H1 (cell line): ENCODE data around the gene APP.
"Not testable (repeated sequence)": the region's sequence is repeated elsewhere in the genome, so short reads cannot be mapped to it uniquely, and the experiment has no call there.

ENCODE experiments used
- EGR1 ChIP-seq: IDR thresholded peaks from 2 replicates; pipeline ENCODE4 v1.6.1; 2011; ENCODE audit warnings: low read depth, low read length, borderline replicate concordance
- POLR2A ChIP-seq, 2 experiments: IDR thresholded peaks; 1 replicate in 1 of 2; 2 replicates in 1 of 2; pipeline ENCODE4 v1.6.1; 2011; ENCODE audit warnings: low read depth in 2 of 2, low read length in 2 of 2, mild to moderate bottlenecking in 2 of 2; ENCODE audit errors: control extremely low read depth in 1 of 2
- SUZ12 ChIP-seq: fragments of 200-600 bp; sonication (generic); IDR thresholded peaks from 2 replicates; pipeline ENCODE4 v1.6.1; 2012; ENCODE audit warnings: mild to moderate bottlenecking, inconsistent platforms, low read length, moderate library complexity, mixed read lengths
- TAF7 ChIP-seq: optimal IDR thresholded peaks from 2 replicates; pipeline ENCODE3; 2011; ENCODE audit warnings: low read depth, mild to moderate bottlenecking, inconsistent platforms, low read length, moderate library complexity, borderline replicate concordance
- TF ChIP-seq, protein P1 (sequence below), 3 experiments: IDR thresholded peaks; 1 replicate in 2 of 3; 2 replicates in 1 of 3; pipeline versions ENCODE4 v1.5.1 to v1.6.1; 2011; ENCODE audit warnings: low read length in 3 of 3, mild to moderate bottlenecking in 3 of 3, inconsistent platforms in 2 of 3, low read depth in 1 of 3, moderate library complexity in 1 of 3; ENCODE audit not compliant: insufficient read depth in 1 of 3; ENCODE audit errors: control extremely low read depth in 1 of 3
- TF ChIP-seq, protein P2 (sequence below): IDR thresholded peaks from 2 replicates; pipeline ENCODE4 v1.6.1; 2011; ENCODE audit warnings: low read length, improper control_type of control experiment

DNA sequence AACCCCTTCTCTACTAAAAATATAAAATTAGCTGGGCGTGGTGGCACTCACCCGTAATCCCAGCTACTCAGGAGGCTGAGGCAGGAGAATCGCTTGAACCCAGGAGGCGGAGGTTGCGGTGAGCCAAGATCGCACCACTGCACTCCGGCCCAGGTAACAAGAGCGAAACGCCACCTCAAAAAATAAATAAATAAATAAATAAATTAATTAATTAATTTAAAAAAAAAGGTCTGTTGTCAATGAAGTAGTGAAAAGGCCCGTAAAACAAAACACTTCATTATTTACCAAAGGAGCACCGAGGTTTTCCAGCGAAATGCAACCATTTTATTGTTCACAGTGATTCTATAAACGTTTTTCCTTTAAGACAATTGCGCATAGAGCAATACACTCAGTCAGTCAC, 39.5 kb downstream of the APP start:
- TF ChIP-seq, protein P1, sequence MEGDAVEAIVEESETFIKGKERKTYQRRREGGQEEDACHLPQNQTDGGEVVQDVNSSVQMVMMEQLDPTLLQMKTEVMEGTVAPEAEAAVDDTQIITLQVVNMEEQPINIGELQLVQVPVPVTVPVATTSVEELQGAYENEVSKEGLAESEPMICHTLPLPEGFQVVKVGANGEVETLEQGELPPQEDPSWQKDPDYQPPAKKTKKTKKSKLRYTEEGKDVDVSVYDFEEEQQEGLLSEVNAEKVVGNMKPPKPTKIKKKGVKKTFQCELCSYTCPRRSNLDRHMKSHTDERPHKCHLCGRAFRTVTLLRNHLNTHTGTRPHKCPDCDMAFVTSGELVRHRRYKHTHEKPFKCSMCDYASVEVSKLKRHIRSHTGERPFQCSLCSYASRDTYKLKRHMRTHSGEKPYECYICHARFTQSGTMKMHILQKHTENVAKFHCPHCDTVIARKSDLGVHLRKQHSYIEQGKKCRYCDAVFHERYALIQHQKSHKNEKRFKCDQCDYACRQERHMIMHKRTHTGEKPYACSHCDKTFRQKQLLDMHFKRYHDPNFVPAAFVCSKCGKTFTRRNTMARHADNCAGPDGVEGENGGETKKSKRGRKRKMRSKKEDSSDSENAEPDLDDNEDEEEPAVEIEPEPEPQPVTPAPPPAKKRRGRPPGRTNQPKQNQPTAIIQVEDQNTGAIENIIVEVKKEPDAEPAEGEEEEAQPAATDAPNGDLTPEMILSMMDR (IDR thresholded peaks at IDR 0.05; ENCODE audit: control extremely low read depth in 1 of 3, insufficient read depth in 1 of 3, low read depth in 1 of 3, low read length in 3 of 3) = not testable (repeated sequence)
- TF ChIP-seq, protein P2, sequence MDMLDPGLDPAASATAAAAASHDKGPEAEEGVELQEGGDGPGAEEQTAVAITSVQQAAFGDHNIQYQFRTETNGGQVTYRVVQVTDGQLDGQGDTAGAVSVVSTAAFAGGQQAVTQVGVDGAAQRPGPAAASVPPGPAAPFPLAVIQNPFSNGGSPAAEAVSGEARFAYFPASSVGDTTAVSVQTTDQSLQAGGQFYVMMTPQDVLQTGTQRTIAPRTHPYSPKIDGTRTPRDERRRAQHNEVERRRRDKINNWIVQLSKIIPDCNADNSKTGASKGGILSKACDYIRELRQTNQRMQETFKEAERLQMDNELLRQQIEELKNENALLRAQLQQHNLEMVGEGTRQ = not testable (repeated sequence)
- not testable (repeated sequence) for TF ChIP-seq TAF7; SUZ12; POLR2A (IDR thresholded peaks at IDR 0.05; ENCODE audit: control extremely low read depth in 1 of 2, low read depth in 2 of 2, low read length in 2 of 2); EGR1
